GM23338 (cell line): Measurements from ENCODE around the gene GNLY. TPM values are rescaled to one million over a fixed set of nuclear protein-coding genes. Genes with fewer than 3 reads are reported as not detected.

ENCODE experiments used
- ATAC-seq: fragments of 200-7000 bp; cut with Tn5 transposase; 3 replicates; pipeline ENCODE4 v1.9.1; 2020
- DNase-seq: peaks from one replicate; pipeline ENCODE4 v3.0.0-alpha.2; 2015; ENCODE audit warnings: low spot score
- H2AFZ ChIP-seq: fragments of 200-600 bp; sonication (generic); 2 replicates; pipeline ENCODE4 v1.8.0; 2016; ENCODE audit warnings: antibody characterized with exemption, mild to moderate bottlenecking, moderate library complexity
- H3F3A ChIP-seq: fragments of 200-600 bp; sonication (generic); replicated peaks from 2 replicates; pipeline ENCODE4 v1.8.0; 2017; ENCODE audit warnings: antibody characterized with exemption, mixed run types, low read depth
- H3K27ac ChIP-seq: fragments of 200-600 bp; sonication (generic); 2 replicates; pipeline ENCODE4 v1.6.1; 2016; ENCODE audit warnings: low read depth
- H3K27me3 ChIP-seq: fragments of 200-600 bp; sonication (generic); 2 replicates; pipeline ENCODE4 v1.8.0; 2016; ENCODE audit warnings: mild to moderate bottlenecking, mixed run types, moderate library complexity; ENCODE audit not compliant: insufficient read depth
- H3K36me3 ChIP-seq: fragments of 200-600 bp; sonication (generic); 2 replicates; pipeline ENCODE4 v1.8.0; 2016; ENCODE audit warnings: mild to moderate bottlenecking; ENCODE audit not compliant: insufficient read depth
- H3K4me1 ChIP-seq: fragments of 200-600 bp; sonication (generic); 2 replicates; pipeline ENCODE4 v1.8.0; 2016; ENCODE audit warnings: mild to moderate bottlenecking, moderate library complexity; ENCODE audit not compliant: insufficient read depth
- H3K4me2 ChIP-seq: fragments of 200-600 bp; sonication (generic); 2 replicates; pipeline ENCODE4 v1.7.1; 2017; ENCODE audit warnings: mixed run types
- H3K4me3 ChIP-seq: fragments of 200-600 bp; sonication (generic); 2 replicates; pipeline ENCODE4 v1.6.1; 2016; ENCODE audit warnings: mixed run types
- H3K79me2 ChIP-seq: fragments of 200-600 bp; sonication (generic); replicated peaks from 2 replicates; pipeline ENCODE4 v1.8.0; 2017; ENCODE audit warnings: mild to moderate bottlenecking; ENCODE audit not compliant: insufficient read depth
- H3K9me2 ChIP-seq: fragments of 200-600 bp; sonication (generic); 2 replicates; pipeline ENCODE4 v1.8.0; 2017; ENCODE audit not compliant: insufficient read depth
- H4K20me1 ChIP-seq: fragments of 200-600 bp; sonication (generic); replicated peaks from 2 replicates; pipeline ENCODE4 v1.8.0; 2017; ENCODE audit warnings: mild to moderate bottlenecking; ENCODE audit not compliant: insufficient read depth
- H3K27ac Mint-ChIP-seq: 2 replicates; pipeline ENCODE4 v1.8.0; 2020; ENCODE audit warnings: inconsistent platforms, mild to moderate bottlenecking, moderate library complexity, mixed read lengths
- H3K27me3 Mint-ChIP-seq: 3 replicates; pipeline ENCODE4 v1.8.0; 2022; ENCODE audit warnings: low read depth, mild to moderate bottlenecking, moderate library complexity, mixed read lengths, inconsistent platforms; ENCODE audit not compliant: insufficient read depth, poor library complexity
- H3K36me3 Mint-ChIP-seq: 3 replicates; pipeline ENCODE4 v1.8.0; 2021; ENCODE audit warnings: low read depth, mild to moderate bottlenecking, inconsistent platforms, moderate library complexity, mixed read lengths
- H3K4me1 Mint-ChIP-seq: 3 replicates; pipeline ENCODE4 v1.8.0; 2020; ENCODE audit warnings: mild to moderate bottlenecking, inconsistent platforms, mixed read lengths
- H3K4me3 Mint-ChIP-seq: 3 replicates; pipeline ENCODE4 v1.8.0; 2021; ENCODE audit warnings: moderate library complexity, mild to moderate bottlenecking, inconsistent platforms, mixed read lengths
- H3K9me3 Mint-ChIP-seq: 3 replicates; pipeline ENCODE4 v1.8.0; 2020; ENCODE audit warnings: moderate library complexity, mild to moderate bottlenecking, inconsistent platforms, mixed read lengths
- CREB1 ChIP-seq: fragments of 250-450 bp; sonication (Bioruptor Pico); IDR thresholded peaks from 2 replicates; pipeline ENCODE4 v1.5.0; 2020; ENCODE audit warnings: low read depth, mild to moderate bottlenecking, moderate library complexity
- CTCF ChIP-seq, 2 experiments: fragments of 200-600 bp in 1 of 2; sonication (generic) in 1 of 2; conservative IDR thresholded peaks; 2 replicates each; pipeline versions ENCODE4 v1.5.1 to v1.6.1; 2016 to 2017; ENCODE audit warnings: antibody characterized with exemption in 2 of 2, low read depth in 2 of 2, mild to moderate bottlenecking in 2 of 2, moderate library complexity in 1 of 2
- ETS1 ChIP-seq: IDR thresholded peaks from 2 replicates; pipeline ENCODE4 v1.6.1; 2016; ENCODE audit warnings: antibody characterized with exemption
- EZH2 ChIP-seq: fragments of 200-600 bp; sonication (generic); IDR thresholded peaks from one replicate; pipeline ENCODE4 v1.8.0; 2017; ENCODE audit warnings: antibody characterized with exemption, mild to moderate bottlenecking, low read depth; ENCODE audit not compliant: unreplicated experiment
- EZH2phosphoT487 ChIP-seq: fragments of 200-600 bp; sonication (generic); IDR thresholded peaks from one replicate; pipeline ENCODE4 v1.8.1; 2018; ENCODE audit warnings: antibody characterized with exemption; ENCODE audit not compliant: unreplicated experiment
- JUNB ChIP-seq: IDR thresholded peaks from one replicate; pipeline ENCODE4 v1.6.1; 2016; ENCODE audit warnings: antibody characterized with exemption; ENCODE audit not compliant: unreplicated experiment
- NANOG ChIP-seq: IDR thresholded peaks from 2 replicates; pipeline ENCODE4 v1.6.1; 2016; ENCODE audit warnings: antibody characterized with exemption, borderline replicate concordance
- POLR2AphosphoS5 ChIP-seq: IDR thresholded peaks from 2 replicates; pipeline ENCODE4 v1.6.1; 2016; ENCODE audit warnings: antibody characterized with exemption, low read depth
- REST ChIP-seq: IDR thresholded peaks from one replicate; pipeline ENCODE4 v1.6.1; 2018; ENCODE audit warnings: antibody characterized with exemption; ENCODE audit not compliant: unreplicated experiment
- STAT1 ChIP-seq: IDR thresholded peaks from one replicate; pipeline ENCODE4 v1.6.1; 2016; ENCODE audit warnings: antibody characterized with exemption; ENCODE audit not compliant: unreplicated experiment
- ZNF114 ChIP-seq: fragments of 250-450 bp; sonication (Bioruptor Pico); IDR thresholded peaks from 2 replicates; pipeline ENCODE4 v1.5.0; 2020; ENCODE audit warnings: mild to moderate bottlenecking, moderate library complexity
- ZNF331 ChIP-seq: fragments of 250-450 bp; sonication (Bioruptor Pico); IDR thresholded peaks from 2 replicates; pipeline ENCODE4 v1.5.0; 2020; ENCODE audit warnings: low read depth, mild to moderate bottlenecking, moderate library complexity
- ZNF462 ChIP-seq: fragments of 250-450 bp; sonication (Bioruptor Pico); IDR thresholded peaks from 2 replicates; pipeline ENCODE4 v1.5.0; 2020; ENCODE audit warnings: mild to moderate bottlenecking, moderate library complexity
- polyA plus RNA-seq: library from polyadenylated mRNA; unstranded; fragments of >200 nt; fragmentation: Nextera tagmentation; extraction: Ambion mirVana; gene quantifications from 2 replicates; pipeline ENCODE4 v1.2.1, GENCODE V29; 2016
- total RNA-seq: library from RNA; depleted of rRNA; stranded (reverse); fragments of >200 nt; shearing (Covaris generic); gene quantifications from 2 replicates; pipeline ENCODE4 v1.2.3, GENCODE V29; 2014

The GNLY gene
- total and polyA plus RNA-seq, 2 experiments from 2014 or later: not detected

- TF ChIP-seq ZNF462 (CRISPR knock-in tag) (no peak), REST (no peak)
Measured at GRCh38 chr2:85746321-85747004, 52.3 kb downstream of the GNLY start (continued).

- Mint-ChIP-seq H3K27me3 (peaks cover 48% of the 10 kb centered on the region), H3K4me1 (peaks cover 25% of the 10 kb centered on the region), H3K36me3 (no peaks in the 10 kb centered on the region; the same call in 2 of the 3 replicates), H3K4me3 (no peak overlapping the region), H3K27ac (no peak overlapping the region), H3K9me3 (no peaks in the 10 kb centered on the region)
- Histone ChIP-seq H2AFZ (no peak overlapping the region), H3K9me2 (no peaks in the 10 kb centered on the region), H3K27ac (no peak overlapping the region), H3F3A (no peaks in the 10 kb centered on the region), H3K79me2 (no peaks in the 10 kb centered on the region), H3K36me3 (no peaks in the 10 kb centered on the region), H4K20me1 (no peaks in the 10 kb centered on the region), H3K4me3 (no peak overlapping the region), H3K4me1 (peaks cover 2% of the 10 kb centered on the region; the same call in 1 of the 2 replicates), H3K27me3 (peaks cover 24% of the 10 kb centered on the region), H3K4me2 (no peak overlapping the region)
- DNase-seq (no peak), ATAC-seq (no peak)
- TF ChIP-seq EZH2phosphoT487 (no peak), STAT1 (no peak), CREB1 (CRISPR knock-in tag) (no peak), ZNF114 (no peak), ZNF331 (CRISPR knock-in tag) (no peak), POLR2AphosphoS5 (no peak), ETS1 (no peak), EZH2 (no peak), JUNB (no peak), NANOG (no peak), CTCF (conservative IDR thresholded peaks at IDR 0.05; ENCODE audit: low read depth in 2 of 2) (no peak)
Measured at GRCh38 chr2:85747441-85747840, 53.3 kb downstream of the GNLY start.
